Uterus (tissue), 2 donors: ENCODE measurements around the gene TAGLN3.

Source experiments
- POLR2A ChIP-seq, 2 donors: fragments of 450-650 bp; IDR thresholded peaks; one replicate each; pipeline ENCODE4 v1.6.1; 2016; ENCODE audit warnings: antibody characterized with exemption in 2 of 2, mild to moderate bottlenecking in 1 of 2, moderate library complexity in 1 of 2
- TF ChIP-seq, protein P1 (sequence below), 4 experiments: fragments of 200-600 bp in 2 of 4; fragments of 450-650 bp in 2 of 4; sonication (generic) in 2 of 4; IDR thresholded peaks; one replicate each; pipeline ENCODE4 v1.5.1; 2016 to 2019; ENCODE audit warnings: antibody characterized with exemption in 4 of 4, mild to moderate bottlenecking in 2 of 4, moderate library complexity in 1 of 4

- TF ChIP-seq POLR2A (IDR thresholded peaks at IDR 0.05) = no peak
- TF ChIP-seq, protein P1, sequence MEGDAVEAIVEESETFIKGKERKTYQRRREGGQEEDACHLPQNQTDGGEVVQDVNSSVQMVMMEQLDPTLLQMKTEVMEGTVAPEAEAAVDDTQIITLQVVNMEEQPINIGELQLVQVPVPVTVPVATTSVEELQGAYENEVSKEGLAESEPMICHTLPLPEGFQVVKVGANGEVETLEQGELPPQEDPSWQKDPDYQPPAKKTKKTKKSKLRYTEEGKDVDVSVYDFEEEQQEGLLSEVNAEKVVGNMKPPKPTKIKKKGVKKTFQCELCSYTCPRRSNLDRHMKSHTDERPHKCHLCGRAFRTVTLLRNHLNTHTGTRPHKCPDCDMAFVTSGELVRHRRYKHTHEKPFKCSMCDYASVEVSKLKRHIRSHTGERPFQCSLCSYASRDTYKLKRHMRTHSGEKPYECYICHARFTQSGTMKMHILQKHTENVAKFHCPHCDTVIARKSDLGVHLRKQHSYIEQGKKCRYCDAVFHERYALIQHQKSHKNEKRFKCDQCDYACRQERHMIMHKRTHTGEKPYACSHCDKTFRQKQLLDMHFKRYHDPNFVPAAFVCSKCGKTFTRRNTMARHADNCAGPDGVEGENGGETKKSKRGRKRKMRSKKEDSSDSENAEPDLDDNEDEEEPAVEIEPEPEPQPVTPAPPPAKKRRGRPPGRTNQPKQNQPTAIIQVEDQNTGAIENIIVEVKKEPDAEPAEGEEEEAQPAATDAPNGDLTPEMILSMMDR (IDR thresholded peaks at IDR 0.05) = no peak
Observed at GRCh38 chr3:112032098-112032731, 33.5 kb downstream of the TAGLN3 start.
